GM21390 (cell line): ENCODE measurements around the gene ABLIM3.
A peak's percentile ranks its signal among the peaks of the same experiment; 100 is the strongest.

Experiments used
- ATAC-seq: cut with Tn5 transposase; IDR thresholded peaks from one replicate; pipeline ENCODE4 v1.9.1; 2021; ENCODE audit not compliant: unreplicated experiment

The ABLIM3 gene

DNA sequence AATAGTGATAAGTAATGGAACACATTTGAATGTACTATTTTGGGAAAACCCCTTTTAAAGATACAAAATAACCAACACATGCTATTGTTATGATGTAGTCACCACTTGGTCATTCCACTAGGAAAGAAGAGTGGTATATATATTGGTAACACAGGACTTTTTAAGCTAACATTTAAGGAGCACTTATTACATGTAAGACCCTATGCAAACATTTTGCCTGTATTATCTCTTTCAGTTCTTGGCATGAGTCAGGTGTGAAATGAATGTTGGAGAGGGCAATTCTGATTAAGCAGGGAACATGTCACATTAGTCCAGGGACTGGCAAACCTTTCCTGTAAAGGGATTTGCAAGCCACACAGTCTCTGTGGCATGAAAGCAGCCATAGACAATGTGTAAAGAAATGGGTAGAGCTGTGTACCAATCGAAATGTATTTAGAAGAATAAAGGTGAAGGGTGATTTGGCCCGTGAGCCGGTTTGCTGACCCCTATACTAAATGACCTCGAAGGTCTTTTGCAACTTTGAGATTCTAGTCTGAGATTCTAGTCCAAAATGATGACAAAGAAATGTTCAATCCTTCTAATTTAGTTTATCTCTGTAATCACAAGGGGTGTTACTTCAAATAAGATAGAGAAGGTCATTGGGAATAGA lies 15.3 kb downstream of the ABLIM3 start:
- ATAC-seq = no peak

DNA sequence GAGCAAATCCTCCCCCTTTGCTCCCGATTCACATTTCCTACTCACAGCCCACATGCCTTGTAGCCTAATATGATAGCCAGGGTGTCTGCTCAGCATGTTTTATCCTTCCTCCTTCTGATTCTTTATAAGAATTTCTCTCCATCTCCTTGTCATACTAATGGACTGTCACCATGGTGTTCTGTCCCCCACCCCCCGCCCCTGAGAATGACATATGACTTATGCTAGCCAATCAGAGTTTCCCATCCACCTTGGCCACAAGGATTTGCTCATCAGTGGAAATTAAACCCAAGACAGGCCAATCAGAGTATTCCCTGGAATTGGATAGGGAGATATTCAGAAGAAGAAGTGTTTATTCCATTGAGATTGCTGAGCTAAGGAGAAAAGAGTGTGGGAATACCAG lies 16.0 kb downstream of the ABLIM3 start:
- no peak for ATAC-seq

- no peak for ATAC-seq
Measured at GRCh38 chr5:149160291-149160787, 19.0 kb downstream of the ABLIM3 start.

GRCh38 chr5:149161026-149161687 lies 19.9 kb downstream of the ABLIM3 start:
- no peak for ATAC-seq

GRCh38 chr5:149161850-149162249 lies 20.6 kb downstream of the ABLIM3 start:
- ATAC-seq = no peak

DNA sequence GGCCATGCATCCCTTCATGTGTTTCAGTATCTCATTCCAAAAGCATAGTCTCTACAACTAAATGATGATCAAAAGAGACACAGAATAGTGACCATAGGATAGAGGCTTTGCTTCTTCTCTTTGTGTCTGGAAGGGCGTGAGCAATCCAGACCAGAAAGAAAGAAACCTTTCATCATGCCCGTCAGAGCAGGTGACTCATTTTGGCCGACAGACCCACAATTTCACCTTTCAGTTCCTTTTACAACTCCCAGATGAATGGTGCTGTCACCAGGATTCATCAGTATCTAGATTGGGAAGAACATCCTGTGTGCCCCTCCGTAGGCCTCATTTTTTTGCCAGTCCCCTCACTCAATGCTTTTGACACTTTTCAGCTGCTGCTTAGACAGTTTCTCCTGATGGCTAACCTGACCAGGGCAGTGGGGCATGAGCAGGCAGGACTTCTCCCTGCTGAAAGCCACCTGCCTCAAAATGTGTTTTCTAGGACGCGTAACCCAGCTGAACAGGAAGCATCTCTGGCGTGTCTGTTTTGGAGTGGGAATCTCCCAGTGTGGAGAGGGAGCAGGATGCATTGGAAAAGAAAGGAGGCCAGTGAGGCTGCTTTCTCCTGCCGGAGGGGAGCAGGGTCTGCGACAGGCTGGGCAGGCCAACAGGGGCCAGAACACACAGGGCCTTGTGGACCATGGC lies 21.2 kb downstream of the ABLIM3 start:
- ATAC-seq = peak; percentile 86

DNA sequence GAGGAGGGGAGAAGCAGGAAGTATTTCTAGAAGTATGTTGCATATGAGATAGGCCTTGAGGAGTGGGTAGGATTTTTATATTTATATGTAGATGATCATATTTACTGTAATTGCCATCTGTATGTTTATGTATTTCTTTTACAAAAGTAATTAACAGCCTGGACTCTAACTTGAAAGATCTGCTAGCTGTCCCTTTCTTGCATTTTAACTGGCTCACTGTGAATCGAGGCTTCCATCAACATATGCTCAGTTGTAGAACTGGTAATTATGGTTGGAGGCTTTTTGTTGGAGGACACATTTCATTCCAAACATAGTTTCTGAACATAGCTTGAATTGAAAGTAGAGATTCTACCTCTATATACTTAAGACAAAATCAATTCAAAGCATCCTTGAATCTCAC lies 23.4 kb downstream of the ABLIM3 start:
- no peak for ATAC-seq

DNA sequence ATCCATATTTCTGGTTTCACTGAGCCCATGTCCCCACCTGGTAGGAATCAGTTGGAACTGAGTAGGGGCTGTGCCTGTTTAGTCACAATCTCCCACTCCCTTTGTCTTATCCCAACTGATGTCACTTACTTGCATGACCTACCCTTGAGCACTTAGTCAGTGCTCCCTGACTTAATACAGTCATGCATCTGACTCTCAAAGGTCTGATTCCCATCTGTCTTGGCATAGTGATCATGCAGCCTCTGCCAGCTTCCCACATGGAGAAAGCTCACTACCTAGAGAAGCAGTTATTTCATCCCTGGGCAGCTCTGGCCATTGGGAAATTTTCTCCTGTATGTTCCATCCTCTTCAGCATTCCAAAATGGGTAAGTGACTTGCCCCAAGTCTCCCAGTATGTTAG lies 24.8 kb downstream of the ABLIM3 start:
- ATAC-seq = no peak

DNA sequence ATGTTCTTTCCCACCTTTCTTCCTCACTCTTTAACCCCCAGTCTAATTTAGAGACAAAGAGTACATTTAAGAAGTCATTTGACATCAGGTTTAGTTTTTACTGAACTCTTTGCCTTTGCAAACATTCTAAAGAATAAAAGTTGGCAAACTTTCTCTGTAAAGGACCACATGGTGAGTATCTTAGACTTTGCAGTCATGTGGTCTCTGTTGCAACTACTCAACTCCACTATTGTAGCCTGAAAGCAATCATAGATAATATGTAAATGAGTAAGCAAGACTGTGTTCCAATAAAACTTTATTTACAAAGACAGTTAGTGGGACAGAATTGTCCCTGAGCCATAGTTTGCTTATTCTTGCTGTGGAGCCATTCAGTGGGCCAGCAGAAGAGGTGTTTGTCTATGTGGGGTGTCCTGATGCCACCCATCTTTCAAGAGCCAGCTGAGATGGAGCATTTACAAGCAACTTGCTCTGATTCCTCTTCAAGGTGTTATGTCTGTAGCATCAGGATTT lies 25.4 kb downstream of the ABLIM3 start:
- ATAC-seq = no peak

GRCh38 chr5:149168276-149168906 lies 27.1 kb downstream of the ABLIM3 start:
- ATAC-seq = no peak

DNA sequence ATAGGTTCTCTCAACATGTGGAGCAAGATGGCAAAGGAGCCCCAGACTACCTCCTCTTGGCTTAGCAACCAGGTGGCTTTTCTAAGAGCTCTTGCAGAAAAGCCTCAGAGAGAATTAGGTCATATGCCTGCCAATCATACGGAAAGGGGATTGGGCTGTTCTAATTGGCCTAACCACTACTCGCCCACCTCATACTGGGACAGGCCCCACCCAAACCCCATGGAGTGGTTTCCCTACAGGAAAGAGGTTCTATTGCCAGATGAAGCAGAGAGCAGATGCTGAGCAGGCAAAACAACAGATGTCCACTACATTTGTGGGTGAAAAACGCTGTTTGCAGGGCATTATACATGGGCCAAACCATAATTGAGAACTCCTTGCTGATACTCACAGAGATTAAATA lies 29.0 kb downstream of the ABLIM3 start:
- no peak for ATAC-seq

GRCh38 chr5:149172261-149172660 lies 31.0 kb downstream of the ABLIM3 start:
- peak; percentile 73 for ATAC-seq

GRCh38 chr5:149172709-149173505 lies 31.6 kb downstream of the ABLIM3 start:
- peak; percentile 5 for ATAC-seq

DNA sequence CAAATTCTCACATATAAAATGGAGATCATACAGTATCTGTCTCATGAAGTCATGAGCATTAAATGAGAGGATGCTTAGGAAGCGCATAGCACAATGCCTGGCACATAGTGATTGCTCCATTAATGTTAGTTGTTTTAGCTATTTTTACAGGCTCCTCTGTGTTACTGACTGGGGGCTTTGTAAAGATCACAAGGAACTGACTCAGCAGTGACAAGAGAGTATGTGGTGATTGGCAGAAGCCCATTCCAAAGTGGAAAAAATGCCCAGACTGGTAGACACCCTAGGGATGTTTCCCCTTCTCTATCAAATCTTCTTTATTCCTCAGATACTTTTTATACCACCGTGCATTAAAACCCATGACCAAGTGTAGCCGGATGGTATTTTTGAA lies 33.5 kb downstream of the ABLIM3 start:
- no peak for ATAC-seq

DNA sequence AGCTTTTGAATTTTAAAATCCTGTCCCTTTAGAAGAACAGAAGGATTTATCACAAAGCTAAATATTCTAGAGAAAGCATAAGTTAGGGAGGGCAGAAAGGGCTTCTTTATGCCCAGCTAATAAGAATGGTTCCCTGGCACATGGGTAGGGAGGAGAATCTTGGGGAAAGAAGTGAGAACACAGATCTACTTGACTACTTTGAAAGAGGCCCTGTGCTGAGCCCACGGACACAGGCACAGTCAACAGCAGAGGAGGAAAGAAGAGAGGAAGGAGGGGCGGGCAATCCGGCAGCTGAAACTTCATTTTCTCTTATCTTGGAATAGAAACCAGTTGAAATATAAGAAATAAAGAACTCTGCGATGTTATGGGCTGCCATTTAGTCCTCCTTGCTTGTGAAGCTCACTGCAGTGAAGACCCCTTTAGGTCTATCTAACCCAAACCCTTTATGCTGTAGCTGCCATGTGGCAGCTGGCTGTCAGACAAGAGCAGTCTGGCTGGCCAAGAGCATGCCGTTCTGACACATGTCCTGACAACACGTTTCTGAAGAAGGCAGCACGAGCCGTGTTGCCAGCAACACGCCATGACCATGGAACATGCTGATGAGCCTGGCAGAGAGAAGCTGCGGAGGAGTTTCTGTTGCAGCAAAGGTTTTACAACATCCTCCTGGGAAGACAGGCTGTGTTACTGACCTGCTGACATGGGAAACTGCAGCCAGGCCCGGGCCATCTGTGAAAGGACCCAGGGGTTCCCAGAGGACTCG lies 34.2 kb downstream of the ABLIM3 start:
- ATAC-seq = no peak

GRCh38 chr5:149177339-149177843 lies 36.1 kb downstream of the ABLIM3 start:
- ATAC-seq = no peak

DNA sequence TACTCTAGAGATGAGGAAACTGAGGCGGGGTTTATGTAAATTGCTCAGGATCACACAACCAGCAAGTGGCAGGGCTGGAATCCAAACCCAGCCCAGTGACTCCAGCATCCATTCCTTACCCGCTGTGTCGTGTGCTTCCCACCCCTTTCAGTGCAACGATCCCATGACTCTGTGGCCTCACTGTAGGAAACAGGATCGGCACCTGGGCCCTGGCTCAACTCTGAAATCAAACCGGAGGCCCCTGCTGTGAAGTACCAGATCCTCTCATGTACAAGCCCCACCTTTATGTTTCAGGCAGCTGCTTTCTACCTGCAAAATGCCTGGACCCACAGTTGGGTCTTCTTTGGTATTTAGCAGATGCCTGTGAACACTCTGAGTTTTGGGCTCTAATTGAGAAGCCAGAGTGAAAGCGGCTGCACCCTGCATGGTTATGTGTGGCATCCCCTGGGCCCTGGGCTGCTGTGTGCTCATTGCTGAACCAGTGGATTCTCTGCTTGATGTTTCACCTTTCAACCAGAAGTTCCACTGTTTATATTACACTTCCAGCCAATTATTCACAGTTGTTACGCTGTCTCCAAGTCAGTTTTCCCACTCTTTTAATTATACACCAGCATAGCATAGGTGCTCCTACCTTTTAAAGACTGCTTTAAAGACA lies 36.7 kb downstream of the ABLIM3 start:
- ATAC-seq = no peak

- no peak for ATAC-seq
Measured at GRCh38 chr5:149181732-149182131, 40.4 kb downstream of the ABLIM3 start.

DNA sequence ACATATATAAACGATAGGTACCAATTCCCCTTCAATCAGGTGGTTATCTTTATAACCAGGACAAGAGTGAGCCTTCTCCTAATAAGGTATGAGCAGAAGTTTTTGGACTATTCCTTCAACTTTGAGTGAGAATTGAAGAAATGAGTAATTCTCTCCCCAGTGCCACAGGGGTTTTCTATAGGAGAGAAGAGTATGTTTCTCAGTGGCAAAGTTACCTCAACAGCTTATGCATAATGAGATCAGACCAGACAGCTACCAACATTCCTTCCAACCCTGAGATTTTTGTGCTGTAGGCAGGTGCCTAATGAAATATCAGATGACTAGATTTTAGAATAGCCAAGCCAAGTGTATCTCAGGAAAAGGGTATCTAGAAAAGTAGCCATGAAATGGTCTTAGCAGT lies 40.9 kb downstream of the ABLIM3 start:
- ATAC-seq = no peak
